AG20443 (cell line): Measurements from ENCODE around the gene SEMA6A.

ENCODE experiments used
- DNase-seq: peaks from one replicate; pipeline ENCODE4 v3.0.0; 2012; ENCODE audit warnings: low spot score, mixed read lengths

SEMA6A gene

GRCh38 chr5:116522356-116523136 is 52.1 kb downstream of the SEMA6A start:
- DNase-seq: no peak

DNA sequence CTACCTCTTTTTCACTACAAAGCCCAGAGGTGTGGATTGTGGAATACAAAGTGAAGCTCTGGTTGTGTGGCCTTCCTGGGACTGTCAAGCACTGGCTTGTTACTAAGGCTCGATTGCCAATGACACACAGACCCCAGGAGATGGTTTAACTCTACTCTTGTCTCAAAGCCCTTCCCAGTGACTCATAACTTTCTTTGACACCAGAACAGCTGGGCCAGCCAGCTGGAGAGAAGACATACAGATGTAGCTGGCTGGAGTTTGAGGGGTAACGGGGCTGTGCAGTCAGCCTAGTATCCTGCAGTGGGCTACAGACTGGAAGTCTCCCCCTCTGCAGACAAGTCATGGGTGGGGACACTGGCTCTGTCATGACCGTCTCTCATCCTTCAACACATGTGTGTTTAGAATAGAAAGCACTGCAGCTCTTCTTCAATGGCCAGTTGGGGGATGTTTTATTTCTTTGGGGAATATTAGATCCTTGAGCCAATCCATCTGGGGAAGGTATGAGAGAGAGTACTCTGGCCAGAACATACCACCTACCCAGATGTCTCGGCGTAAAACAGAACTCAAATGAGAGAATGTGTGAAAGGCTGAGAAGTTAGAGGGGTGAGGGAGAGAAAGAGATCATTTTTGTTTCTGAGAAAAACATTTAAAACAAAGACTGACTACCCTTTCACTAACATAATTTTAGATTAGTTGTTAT is 53.3 kb downstream of the SEMA6A start:
- no peak for DNase-seq

DNA sequence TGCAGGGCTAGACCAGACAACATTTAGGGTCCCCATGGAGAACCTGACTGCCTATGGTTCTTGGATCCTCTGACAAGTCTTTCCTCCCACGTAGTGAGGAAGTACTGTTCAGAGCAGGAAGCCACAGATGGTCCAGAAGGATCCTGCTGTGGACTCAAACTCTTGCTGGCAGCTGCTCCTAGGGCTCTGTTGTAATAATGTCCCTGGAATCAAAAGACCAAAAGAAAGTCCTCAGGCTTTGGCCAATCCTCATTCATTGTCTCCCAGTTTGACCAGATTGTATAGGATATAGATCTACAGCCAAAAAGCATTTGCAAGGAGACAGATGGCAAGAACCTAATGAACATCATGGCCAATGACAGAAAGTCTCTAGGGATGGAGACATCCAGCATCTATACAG is 53.9 kb downstream of the SEMA6A start:
- DNase-seq: no peak

- no peak for DNase-seq
Measured at GRCh38 chr5:116518423-116518822, 56.2 kb downstream of the SEMA6A start.

DNA sequence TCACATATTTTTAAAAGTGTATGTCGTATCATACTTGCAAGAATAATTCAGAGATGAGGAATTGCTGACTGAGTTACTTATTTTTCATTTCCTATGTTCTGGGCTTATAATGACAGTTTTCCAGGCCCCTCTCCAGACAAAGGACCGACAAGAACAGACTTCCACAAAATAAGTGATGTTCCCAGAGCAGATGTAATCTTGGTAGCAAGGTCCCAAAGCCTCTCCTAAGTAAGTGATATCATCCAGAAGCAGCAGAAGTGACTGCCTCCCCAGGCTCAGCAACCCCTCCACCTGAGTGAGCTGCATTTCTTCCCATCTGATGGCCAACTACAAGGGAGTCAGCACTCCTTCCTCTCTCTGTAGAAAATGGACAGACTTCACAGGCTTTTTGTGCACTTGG is 57.1 kb downstream of the SEMA6A start:
- no peak for DNase-seq

DNA sequence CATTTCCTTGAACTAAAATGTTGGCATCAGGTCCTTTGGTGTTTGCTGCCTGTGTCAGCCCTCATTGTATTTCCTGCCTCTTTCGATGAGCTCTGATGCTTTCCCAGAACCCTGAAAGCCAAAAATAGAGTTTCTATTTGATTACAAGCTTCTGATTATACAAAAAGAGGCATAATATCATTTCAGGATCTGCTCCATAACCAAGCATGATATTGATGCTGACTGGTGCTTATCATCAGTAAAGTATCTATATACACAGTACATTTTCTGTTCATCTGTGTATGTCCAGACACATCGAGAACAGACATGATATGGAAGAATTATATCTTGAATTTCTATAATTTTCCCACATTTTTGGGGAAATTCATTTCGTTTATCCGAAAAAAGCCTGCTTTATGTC is 58.6 kb downstream of the SEMA6A start:
- no peak for DNase-seq

- DNase-seq: no peak
Measured at GRCh38 chr5:116514421-116514970, 60.1 kb downstream of the SEMA6A start.

DNA sequence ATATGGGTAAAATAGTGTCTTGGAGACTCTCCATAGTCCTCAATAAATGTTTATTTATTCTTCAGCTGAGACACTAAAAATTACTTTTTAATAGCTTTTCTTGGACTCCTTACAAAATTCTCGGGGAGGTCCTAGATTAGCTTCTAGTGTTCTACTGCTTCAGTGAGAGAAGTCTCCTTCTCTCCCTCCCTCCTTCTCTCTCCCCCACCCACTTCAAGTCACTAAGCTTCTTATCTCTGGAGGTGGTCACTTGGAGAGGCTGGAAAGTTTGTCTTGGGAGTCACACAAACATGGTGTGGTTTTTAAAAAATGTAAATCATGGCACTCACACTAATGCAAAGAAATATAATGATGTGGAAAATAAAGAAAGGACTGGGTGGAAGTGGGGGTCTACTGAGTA is 64.1 kb downstream of the SEMA6A start:
- no peak for DNase-seq

GRCh38 chr5:116509483-116510244 is 65.0 kb downstream of the SEMA6A start:
- no peak for DNase-seq

DNA sequence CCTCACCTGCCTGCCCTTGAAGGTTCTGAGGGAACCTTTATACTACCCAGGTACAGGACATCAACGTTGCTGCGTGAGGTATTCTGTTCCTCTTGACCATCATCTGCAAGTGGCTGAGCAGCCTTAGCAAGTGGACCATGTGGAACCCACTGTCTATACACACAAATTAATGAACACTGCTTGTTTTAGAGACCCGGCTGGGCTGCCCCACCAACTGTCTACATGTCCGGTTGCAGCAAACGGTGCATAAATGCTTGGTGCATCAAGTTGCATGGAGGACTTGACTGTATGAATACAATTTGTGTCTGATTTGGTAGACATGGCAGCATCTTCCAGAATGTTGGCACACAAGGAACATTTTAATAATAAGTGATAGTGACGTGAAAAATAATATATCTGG is 65.8 kb downstream of the SEMA6A start:
- no peak for DNase-seq

DNA sequence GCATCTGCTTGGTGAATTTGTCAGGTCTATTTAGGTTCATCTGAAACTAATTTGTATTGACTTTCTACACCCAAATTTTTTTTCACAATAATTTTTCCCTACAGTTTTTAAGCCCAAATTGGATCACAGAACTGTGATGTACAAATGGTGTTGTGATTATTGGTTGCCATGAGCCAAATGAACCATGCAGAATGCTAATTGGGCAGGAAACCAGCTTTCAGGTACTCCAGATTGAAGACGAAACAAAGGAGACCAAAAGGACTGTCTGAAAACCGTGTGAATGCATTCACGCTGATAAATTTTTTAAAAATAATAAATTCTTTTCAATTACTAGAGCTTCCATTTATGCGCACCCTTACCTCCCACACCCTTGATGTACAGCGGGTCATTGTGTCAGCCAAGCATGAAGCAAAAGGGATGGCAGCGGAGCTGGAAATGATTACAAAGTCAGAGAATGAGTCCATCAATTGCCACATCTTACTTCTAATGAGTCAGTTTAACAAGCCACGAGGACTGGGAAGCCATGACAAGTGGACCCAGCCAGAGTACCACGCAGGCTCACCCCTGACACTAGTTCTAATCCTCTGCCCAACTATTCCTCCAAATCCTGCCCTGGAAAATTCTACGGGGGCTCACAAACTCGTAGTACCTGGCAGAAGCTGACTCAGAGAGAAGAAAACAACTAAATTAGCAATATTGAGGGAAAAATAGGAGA is 66.5 kb downstream of the SEMA6A start:
- DNase-seq: no peak

- no peak for DNase-seq
Measured at GRCh38 chr5:116507051-116507537, 67.5 kb downstream of the SEMA6A start.

DNA sequence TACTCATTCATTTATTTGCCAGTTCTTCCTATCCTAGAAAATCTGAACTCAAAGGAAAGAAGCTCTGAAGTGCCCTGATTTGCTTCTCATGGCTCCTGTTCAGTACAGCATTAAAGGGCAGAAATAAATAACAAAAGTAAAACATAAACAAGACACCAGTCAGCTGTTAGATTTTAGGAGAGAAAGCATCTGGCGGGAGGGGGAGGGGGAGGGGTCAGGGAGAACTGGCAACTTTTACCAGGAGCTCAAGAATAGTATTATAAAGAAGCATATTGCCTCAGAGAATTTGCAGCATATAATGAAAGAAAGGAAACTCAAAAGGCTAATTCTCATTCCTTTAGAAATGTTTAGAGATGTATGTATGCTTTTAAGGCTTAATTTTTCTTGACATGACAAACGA is 68.1 kb downstream of the SEMA6A start:
- no peak for DNase-seq

DNA sequence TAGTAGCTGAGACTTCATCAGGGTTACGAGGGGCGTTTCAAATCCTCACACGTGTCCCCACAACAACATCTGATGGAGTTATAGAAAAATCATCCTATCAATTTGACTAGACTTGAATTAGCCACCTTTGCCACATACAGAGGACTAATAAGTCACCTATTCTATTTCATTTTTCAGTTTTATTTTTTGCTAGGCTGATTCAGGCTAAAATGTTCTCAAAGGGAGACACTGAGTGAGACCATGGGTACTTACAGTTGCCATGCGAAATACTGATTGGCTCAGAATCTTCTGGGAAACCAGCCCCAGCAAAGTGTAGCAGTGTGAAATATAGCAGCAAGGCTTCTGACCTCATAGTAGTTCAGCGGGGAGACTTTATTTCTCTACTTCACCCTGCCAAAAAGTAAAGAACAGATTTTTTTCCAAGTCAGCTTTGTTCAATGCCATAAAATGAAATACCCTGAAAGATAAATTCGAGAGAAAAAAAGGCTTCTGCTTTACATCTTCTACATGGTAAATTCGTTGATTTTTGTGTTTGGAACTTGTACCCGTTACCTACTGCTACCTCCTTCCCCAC is 69.9 kb downstream of the SEMA6A start:
- no peak for DNase-seq

DNA sequence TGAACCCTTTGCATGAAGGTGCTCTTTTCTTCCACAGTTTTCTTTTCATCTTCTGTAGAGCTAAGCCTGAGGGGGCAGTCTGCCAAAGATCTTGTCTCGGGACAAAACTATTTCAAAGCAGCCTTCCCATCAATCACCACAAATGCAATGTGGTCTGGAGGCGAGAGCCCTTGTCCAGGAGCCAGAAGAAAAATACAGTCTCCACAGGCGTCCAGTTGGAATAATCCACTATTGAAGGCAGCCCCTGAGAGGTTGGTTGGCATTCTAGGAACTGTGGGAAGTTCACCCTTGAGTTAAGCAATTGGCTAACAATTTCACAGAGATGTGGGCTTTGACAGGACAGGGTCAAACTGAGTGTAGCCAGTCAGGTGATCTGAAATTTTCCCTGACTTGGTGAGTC is 72.0 kb downstream of the SEMA6A start:
- DNase-seq: no peak

- no peak for DNase-seq
Measured at GRCh38 chr5:116502138-116502537, 72.5 kb downstream of the SEMA6A start.

GRCh38 chr5:116498503-116499048 is 76.0 kb downstream of the SEMA6A start:
- no peak for DNase-seq

DNA sequence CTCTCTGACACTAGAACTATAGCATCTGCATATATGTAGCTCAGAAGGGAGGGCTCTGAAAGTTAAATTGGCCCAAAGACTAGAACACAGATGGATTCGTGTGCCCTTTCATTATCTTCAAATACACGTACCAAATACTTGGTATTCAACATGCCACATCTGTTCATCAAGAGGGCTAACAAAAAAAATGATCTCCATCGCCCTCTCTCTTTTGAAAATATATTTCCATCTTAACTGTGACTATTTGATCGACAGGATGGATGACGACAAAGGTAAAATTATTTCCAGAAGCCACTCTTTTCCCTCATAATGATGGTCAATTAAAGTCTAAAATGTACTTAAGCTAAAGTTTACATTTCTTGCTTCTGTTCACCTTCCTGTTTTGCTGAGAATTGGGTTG is 77.0 kb downstream of the SEMA6A start:
- DNase-seq: no peak

DNA sequence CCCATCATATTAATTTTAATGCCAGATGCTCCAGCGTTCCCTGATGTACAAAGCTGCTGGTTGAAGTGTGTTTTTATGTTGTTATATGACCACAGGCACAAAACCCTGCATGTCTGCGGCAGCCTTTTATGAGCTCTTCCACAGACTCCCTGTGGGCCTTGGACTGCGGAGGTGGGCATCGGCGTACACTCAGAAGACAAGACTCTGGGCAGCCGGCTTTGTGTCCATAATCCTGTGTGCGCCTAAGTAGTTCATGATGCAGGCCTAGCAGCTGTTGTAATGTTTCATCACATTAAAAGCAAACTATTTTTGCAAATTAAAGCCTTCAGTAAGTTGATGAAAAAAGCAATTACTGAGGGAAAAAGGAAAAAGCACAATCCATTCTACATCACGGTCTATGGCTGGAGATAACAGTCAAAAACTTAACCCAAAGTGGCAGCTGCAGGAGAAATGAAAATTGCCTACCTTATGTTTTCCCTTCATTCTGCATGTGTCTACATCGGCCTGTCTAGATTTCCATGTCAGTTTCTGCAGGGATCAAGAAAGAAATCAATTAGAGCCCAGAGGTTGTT is 78.8 kb downstream of the SEMA6A start:
- DNase-seq: no peak

GRCh38 chr5:116494784-116495450 is 79.7 kb downstream of the SEMA6A start:
- no peak for DNase-seq
